CD14-positive monocyte (primary cell): Measurements from ENCODE around the gene LILRB4. TPM values are rescaled to one million over a fixed set of nuclear protein-coding genes. Genes with fewer than 3 reads are reported as not detected.
"Not testable (repeated sequence)": the region's sequence is repeated elsewhere in the genome, so short reads cannot be mapped to it uniquely, and the experiment has no call there.

Experiments
- DNase-seq, 3 donors: peaks; one replicate each; pipeline ENCODE4 v3.0.0-alpha.2; 2011 to 2022
- H2AFZ ChIP-seq: 2 replicates; pipeline ENCODE4 v1.6.0; 2012; ENCODE audit warnings: mild to moderate bottlenecking, low read depth, low read length, inconsistent platforms; ENCODE audit not compliant: insufficient read depth, poor library complexity, severe bottlenecking
- H3K27ac ChIP-seq, 2 donors: 1 replicate in 1 of 2; 2 replicates in 1 of 2; pipeline ENCODE4 v1.5.1; 2012 to 2013; ENCODE audit warnings: low read length in 2 of 2, control low read depth in 1 of 2, inconsistent platforms in 1 of 2, low read depth in 1 of 2, mild to moderate bottlenecking in 1 of 2
- H3K27me3 ChIP-seq, 2 donors: one replicate each; pipeline versions ENCODE4 v1.6.0 to v1.6.1; 2011 to 2013; ENCODE audit warnings: low read length in 2 of 2; ENCODE audit not compliant: control insufficient read depth in 2 of 2, insufficient read depth in 2 of 2
- H3K36me3 ChIP-seq, 2 donors: replicated peaks in 1 of 2; 1 replicate in 1 of 2; 2 replicates in 1 of 2; pipeline versions ENCODE4 v1.5.1 to v1.6.1; 2012 to 2013; ENCODE audit warnings: low read length in 2 of 2, control low read depth in 1 of 2, inconsistent platforms in 1 of 2, mild to moderate bottlenecking in 1 of 2; ENCODE audit not compliant: insufficient read depth in 2 of 2, control insufficient read depth in 1 of 2
- H3K4me1 ChIP-seq, 2 donors: 1 replicate in 1 of 2; 2 replicates in 1 of 2; pipeline versions ENCODE4 v1.5.1 to v1.6.1; 2012 to 2013; ENCODE audit warnings: low read length in 2 of 2, control low read depth in 1 of 2, inconsistent platforms in 1 of 2, mild to moderate bottlenecking in 1 of 2, moderate library complexity in 1 of 2; ENCODE audit not compliant: insufficient read depth in 2 of 2, control insufficient read depth in 1 of 2
- H3K4me2 ChIP-seq: replicated peaks from 2 replicates; pipeline ENCODE3; 2012; ENCODE audit warnings: low read length, moderate library complexity, mild to moderate bottlenecking; ENCODE audit not compliant: poor library complexity, severe bottlenecking; ENCODE audit errors: extremely low read depth
- H3K4me3 ChIP-seq, 3 experiments: fragments of 200-600 bp in 1 of 3; sonication (generic) in 1 of 3; replicated peaks in 1 of 3; 1 replicate in 2 of 3; 2 replicates in 1 of 3; pipeline ENCODE4 v1.5.1; 2011 to 2013; ENCODE audit warnings: low read length in 3 of 3, mild to moderate bottlenecking in 3 of 3, control low read depth in 2 of 3, low read depth in 2 of 3, inconsistent platforms in 1 of 3, moderate library complexity in 1 of 3
- H3K79me2 ChIP-seq: 2 replicates; pipeline ENCODE4 v1.6.0; 2012; ENCODE audit warnings: mild to moderate bottlenecking, control low read depth, inconsistent platforms, low read length, moderate library complexity; ENCODE audit not compliant: insufficient read depth
- H3K9ac ChIP-seq: 2 replicates; pipeline ENCODE4 v1.6.0; 2017; ENCODE audit warnings: low read length, mild to moderate bottlenecking; ENCODE audit not compliant: insufficient read depth, poor library complexity, severe bottlenecking
- H3K9me3 ChIP-seq, 2 donors: replicated peaks in 1 of 2; 1 replicate in 1 of 2; 2 replicates in 1 of 2; pipeline versions ENCODE4 v1.5.1 to v1.6.1; 2012 to 2013; ENCODE audit warnings: low read length in 2 of 2, control low read depth in 1 of 2; ENCODE audit not compliant: control insufficient read depth in 1 of 2, insufficient read depth in 1 of 2
- H4K20me1 ChIP-seq: 2 replicates; pipeline ENCODE4 v1.6.0; 2012; ENCODE audit warnings: mild to moderate bottlenecking, low read length, control low read depth, moderate library complexity; ENCODE audit not compliant: insufficient read depth
- H3K27ac Mint-ChIP-seq, 7 donors: one replicate each; pipeline ENCODE4 v1.8.0; 2020; ENCODE audit warnings: mild to moderate bottlenecking in 7 of 7, mixed read lengths in 7 of 7, moderate library complexity in 6 of 7, inconsistent platforms in 2 of 7
- H3K27me3 Mint-ChIP-seq, 3 donors: one replicate each; pipeline ENCODE4 v1.8.0; 2021 to 2022; ENCODE audit warnings: low read depth in 3 of 3, mild to moderate bottlenecking in 3 of 3, mixed read lengths in 3 of 3, moderate library complexity in 3 of 3, inconsistent platforms in 1 of 3
- H3K36me3 Mint-ChIP-seq, 2 donors: one replicate each; pipeline ENCODE4 v1.8.0; 2020; ENCODE audit warnings: mixed read lengths in 2 of 2, inconsistent platforms in 1 of 2, mild to moderate bottlenecking in 1 of 2
- H3K4me1 Mint-ChIP-seq: one replicate; pipeline ENCODE4 v1.8.0; 2020; ENCODE audit warnings: mild to moderate bottlenecking, mixed read lengths
- H3K4me3 Mint-ChIP-seq, 2 donors: one replicate each; pipeline ENCODE4 v1.8.0; 2020; ENCODE audit warnings: mild to moderate bottlenecking in 2 of 2, mixed read lengths in 2 of 2, moderate library complexity in 1 of 2
- H3K9me3 Mint-ChIP-seq, 7 donors: one replicate each; pipeline ENCODE4 v1.8.0; 2020 to 2022; ENCODE audit warnings: mixed read lengths in 7 of 7, mild to moderate bottlenecking in 6 of 7, moderate library complexity in 6 of 7, inconsistent platforms in 2 of 7
- CTCF ChIP-seq: fragments of 200-600 bp; IDR thresholded peaks from one replicate; pipeline ENCODE4 v1.8.0; 2022; ENCODE audit warnings: antibody characterized with exemption, mild to moderate bottlenecking
- WGBS: methylation state at CpG from one replicate; pipeline ENCODE4 v1.1.5; 2013; ENCODE audit warnings: missing lambda C conversion rate; ENCODE audit not compliant: insufficient coverage; 5-methylcytosine and 5-hydroxymethylcytosine counted together
- intact Hi-C, 2 donors: fragments of 100-400 bp; cut with micrococcal nuclease; formaldehyde crosslinking; loops; one replicate each; pipeline versions ENCODE4 v1.15.0 to v1.15.1; 2023
- polyA plus RNA-seq, 3 donors: library from polyadenylated mRNA; depleted of rRNA in 1 of 3; unstranded in 2 of 3; stranded (reverse) in 1 of 3; fragments of 300-500 nt in 2 of 3; fragments of >200 nt in 1 of 3; fragmentation: Illumina TruSeq in 2 of 3; gene quantifications; 1 replicate in 2 of 3; 2 replicates in 1 of 3; pipeline ENCODE4 v1.2.3, GENCODE V29; 2012 to 2021

LILRB4 gene
- polyA plus RNA-seq, 3 donors = 35.8 to 102 (median 58.0) TPM

- not testable (repeated sequence) for DNase-seq, H3K27ac Mint-ChIP-seq, H3K9me3 ChIP-seq, H3K9ac ChIP-seq, H3K27me3 ChIP-seq, H3K4me2 ChIP-seq, H2AFZ ChIP-seq, H3K27ac ChIP-seq, H3K9me3 Mint-ChIP-seq
- H3K27me3 Mint-ChIP-seq = peaks cover 5 to 10% (median 7%) of the 10 kb centered on the region in 3 donors
- Histone ChIP-seq H3K4me3 (peak overlapping the region in 1 of 3 experiments; percentile 94), H4K20me1 (peaks cover 60% of the 10 kb centered on the region), H3K36me3 (peaks cover 46 to 59% of the 10 kb centered on the region in 2 donors), H3K4me1 (peaks cover 39 to 48% of the 10 kb centered on the region in 2 donors), H3K79me2 (peaks cover 21% of the 10 kb centered on the region)
- H3K4me1 Mint-ChIP-seq = peaks cover 55% of the 10 kb centered on the region
- WGBS = 93% methylated on average over 16 of the region's 16 CpGs
- intact Hi-C loops = loop anchor here (5.0 kb wide), 3 partner anchors 35 to 60 kb away; partner anchors contain the start of genes LILRA1 (in 1 of the 2) and LILRA2 (in 1 of the 2)
- H3K4me3 Mint-ChIP-seq = peak overlapping the region in 1 of 2 donors; percentile 100
- H3K36me3 Mint-ChIP-seq = peaks cover 50 to 59% of the 10 kb centered on the region in 2 donors
Measured at GRCh38 chr19:54632517-54632916, 30.3 kb upstream of the LILRB4 start.

DNA sequence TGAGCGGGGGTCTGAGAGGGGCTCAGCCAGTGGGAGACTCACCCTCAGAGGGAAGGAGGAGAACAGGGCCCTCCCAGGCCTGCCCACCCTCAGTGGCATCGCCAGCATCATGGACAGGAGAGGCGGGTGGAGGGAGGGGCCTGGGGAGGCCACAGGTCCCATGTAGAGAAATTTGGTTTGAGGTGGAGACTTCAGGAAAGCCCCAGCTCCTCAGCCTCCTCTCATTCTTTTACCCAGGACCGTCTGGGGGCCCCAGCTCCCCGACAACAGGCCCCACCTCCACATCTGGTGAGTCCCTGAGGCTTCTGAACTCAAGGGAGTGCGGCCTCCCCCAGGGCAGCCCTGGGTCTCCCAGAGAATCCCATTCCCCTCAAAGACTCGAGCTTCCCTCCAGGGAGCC is 29.4 kb upstream of the LILRB4 start:
- H3K9ac ChIP-seq = no peak overlapping the region
- H3K9me3 Mint-ChIP-seq = no peaks in the 10 kb centered on the region
- intact Hi-C loops = loop anchor here (5.0 kb wide), 3 partner anchors 36 to 61 kb away; partner anchors contain the start of genes LILRA1 (in 1 of the 2) and LILRA2 (in 1 of the 2)
- H3K27me3 ChIP-seq = no peaks in the 10 kb centered on the region
- no peak for TF ChIP-seq CTCF
- peaks cover 39 to 45% of the 10 kb centered on the region in 2 donors for H3K4me1 ChIP-seq
- peaks cover 60% of the 10 kb centered on the region for H4K20me1 ChIP-seq
- 90% methylated on average over 3 of the region's 7 CpGs for WGBS
- H3K9me3 ChIP-seq = no peaks in the 10 kb centered on the region
- DNase-seq = no peak
- peaks cover 21% of the 10 kb centered on the region for H3K79me2 ChIP-seq
- no peak overlapping the region for H3K4me2 ChIP-seq
- no peak overlapping the region for H3K27ac ChIP-seq
- peaks cover 5 to 10% (median 7%) of the 10 kb centered on the region in 3 donors for H3K27me3 Mint-ChIP-seq
- H3K36me3 ChIP-seq = peaks cover 46 to 59% of the 10 kb centered on the region in 2 donors
- peak overlapping the region in 1 of 3 experiments; percentile 14 for H3K4me3 ChIP-seq
- no peak overlapping the region for H2AFZ ChIP-seq
- H3K4me3 Mint-ChIP-seq = peak overlapping the region in 1 of 2 donors; percentile 64
- peaks cover 49 to 59% of the 10 kb centered on the region in 2 donors for H3K36me3 Mint-ChIP-seq
- H3K4me1 Mint-ChIP-seq = peaks cover 50% of the 10 kb centered on the region
- no peak overlapping the region for H3K27ac Mint-ChIP-seq

- Mint-ChIP-seq H3K36me3 (peaks cover 46 to 57% of the 10 kb centered on the region in 2 donors), H3K27ac (peak overlapping the region in 1 of 7 donors; percentile 33), H3K4me1 (peaks cover 30% of the 10 kb centered on the region)
- Histone ChIP-seq H3K4me1 (peaks cover 24% of the 10 kb centered on the region in 2 donors), H3K79me2 (peaks cover 15% of the 10 kb centered on the region), H4K20me1 (peaks cover 57% of the 10 kb centered on the region), H3K36me3 (peaks cover 46 to 59% of the 10 kb centered on the region in 2 donors)
- H3K4me3 Mint-ChIP-seq, H3K9me3 ChIP-seq, H2AFZ ChIP-seq, DNase-seq, intact Hi-C loops, H3K4me2 ChIP-seq, H3K4me3 ChIP-seq, H3K9me3 Mint-ChIP-seq, H3K27me3 Mint-ChIP-seq, H3K27me3 ChIP-seq, H3K27ac ChIP-seq, H3K9ac ChIP-seq: not testable (repeated sequence)
- WGBS = 68% methylated on average over 7 of the region's 12 CpGs
Measured at GRCh38 chr19:54636081-54636480, 26.7 kb upstream of the LILRB4 start.
